ENCODE measurements around the gene OSGEP.

OSGEP gene

GRCh38 chr14:20403521-20403920 is 51.1 kb downstream of the OSGEP start:
- Histone ChIP-seq H3K36me3 (ENCODE audit: control insufficient read depth, low read length) (peaks cover 63% of the 10 kb centered on the region), H3K4me1 (ENCODE audit: control insufficient read depth, low read length) (no peaks in the 10 kb centered on the region), H3K9me2 (replicated peaks; ENCODE audit: control insufficient read depth, low read length) (no peaks in the 10 kb centered on the region)

GRCh38 chr14:20400965-20401593 is 53.5 kb downstream of the OSGEP start:
- Histone ChIP-seq H3K27ac (ENCODE audit: low read depth, low read length) (no peak overlapping the region), H3K4me2 (ENCODE audit: low read length) (no peak overlapping the region)
- TF ChIP-seq CTCF (IDR thresholded peaks at IDR 0.05; ENCODE audit: low read depth, low read length, poor library complexity, severe bottlenecking) = no peak
- TF ChIP-seq EZH2phosphoT487 (IDR thresholded peaks at IDR 0.05; ENCODE audit: borderline replicate concordance, low read length) = no peak

More at GRCh38 chr14:20403521-20403920, 51.1 kb downstream of the OSGEP start:
- Histone ChIP-seq H3K4me3 (ENCODE audit: low read length) (no peak overlapping the region), H3K9me3 (ENCODE audit: control insufficient read depth, insufficient read depth, low read length) (no peaks in the 10 kb centered on the region), H3K4me2 (ENCODE audit: low read length) (no peak overlapping the region), H3K27me3 (ENCODE audit: control insufficient read depth, low read length) (no peaks in the 10 kb centered on the region), H3K79me2 (ENCODE audit: control insufficient read depth, low read length) (no peaks in the 10 kb centered on the region), H3K27ac (ENCODE audit: low read depth, low read length) (no peak overlapping the region), H4K20me1 (ENCODE audit: control insufficient read depth, insufficient read depth, low read depth, low read length) (no peaks in the 10 kb centered on the region), H3F3A (ENCODE audit: control insufficient read depth, insufficient read depth) (no peaks in the 10 kb centered on the region)
- TF ChIP-seq CTCF (IDR thresholded peaks at IDR 0.05; ENCODE audit: low read depth, low read length, poor library complexity, severe bottlenecking) = no peak
- TF ChIP-seq EZH2phosphoT487 (IDR thresholded peaks at IDR 0.05; ENCODE audit: borderline replicate concordance, low read length) = no peak

GRCh38 chr14:20400589-20400964 is 54.0 kb downstream of the OSGEP start:
- Histone ChIP-seq H3K79me2 (ENCODE audit: control insufficient read depth, low read length) (no peaks in the 10 kb centered on the region), H3K9me2 (replicated peaks; ENCODE audit: control insufficient read depth, low read length) (no peaks in the 10 kb centered on the region), H4K20me1 (ENCODE audit: control insufficient read depth, insufficient read depth, low read depth, low read length) (no peaks in the 10 kb centered on the region), H3K27me3 (ENCODE audit: control insufficient read depth, low read length) (no peaks in the 10 kb centered on the region), H3K9me3 (ENCODE audit: control insufficient read depth, insufficient read depth, low read length) (no peaks in the 10 kb centered on the region), H3K4me1 (ENCODE audit: control insufficient read depth, low read length) (no peaks in the 10 kb centered on the region), H3K27ac (ENCODE audit: low read depth, low read length) (no peak overlapping the region), H3K4me3 (ENCODE audit: low read length) (no peak overlapping the region), H3K36me3 (ENCODE audit: control insufficient read depth, low read length) (peaks cover 55% of the 10 kb centered on the region), H3K4me2 (ENCODE audit: low read length) (no peak overlapping the region), H3F3A (ENCODE audit: control insufficient read depth, insufficient read depth) (no peaks in the 10 kb centered on the region)
- TF ChIP-seq CTCF (IDR thresholded peaks at IDR 0.05; ENCODE audit: low read depth, low read length, poor library complexity, severe bottlenecking) (no peak), EZH2phosphoT487 (IDR thresholded peaks at IDR 0.05; ENCODE audit: borderline replicate concordance, low read length) (no peak)

More at GRCh38 chr14:20400965-20401593, 53.5 kb downstream of the OSGEP start:
- peaks cover 52% of the 10 kb centered on the region for H3K36me3 ChIP-seq (ENCODE audit: control insufficient read depth, low read length)
- no peaks in the 10 kb centered on the region for H3K9me3 ChIP-seq (ENCODE audit: control insufficient read depth, insufficient read depth, low read length)
- no peaks in the 10 kb centered on the region for H3F3A ChIP-seq (ENCODE audit: control insufficient read depth, insufficient read depth)
- no peaks in the 10 kb centered on the region for H3K4me1 ChIP-seq (ENCODE audit: control insufficient read depth, low read length)
- H4K20me1 ChIP-seq (ENCODE audit: control insufficient read depth, insufficient read depth, low read depth, low read length) = no peaks in the 10 kb centered on the region
- no peaks in the 10 kb centered on the region for H3K9me2 ChIP-seq (replicated peaks; ENCODE audit: control insufficient read depth, low read length)
- no peaks in the 10 kb centered on the region for H3K27me3 ChIP-seq (ENCODE audit: control insufficient read depth, low read length)
- H3K4me3 ChIP-seq (ENCODE audit: low read length) = no peak overlapping the region
- H3K79me2 ChIP-seq (ENCODE audit: control insufficient read depth, low read length) = no peaks in the 10 kb centered on the region

Measured in DOHH2 (cell line).